Measurements from ENCODE around the gene ALG2. TPM values are rescaled to one million over a fixed set of nuclear protein-coding genes. Genes with fewer than 3 reads are reported as not detected.

Gene ALG2
- total and polyA plus RNA-seq, 2 of the 4 experiments (the other 2 are of a cell fraction) = 36.4 to 38.4 TPM

DNA sequence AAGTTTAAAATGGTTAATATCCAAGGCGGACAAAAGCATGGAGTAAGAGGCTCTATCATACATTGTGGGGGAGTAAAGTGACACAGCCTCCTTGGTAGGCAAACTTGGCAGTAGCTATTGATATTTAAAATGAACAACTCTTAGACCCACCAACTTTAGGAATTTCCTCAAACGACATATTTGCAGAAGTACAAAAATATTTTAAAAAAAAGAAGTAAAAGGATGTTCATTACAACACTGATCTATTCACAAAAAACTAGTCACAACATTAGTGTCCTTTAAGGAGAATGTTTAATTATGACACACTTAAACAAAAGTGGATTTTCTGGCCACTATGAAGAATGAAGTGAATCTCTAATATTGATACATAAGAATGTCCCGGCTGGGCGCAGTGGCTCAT, 1.7 kb downstream of the ALG2 start:
- H2BK5ac ChIP-seq (ENCODE audit: low read depth, low read length, poor library complexity, severe bottlenecking) = no peak overlapping the region
- H3K4me2 ChIP-seq (ENCODE audit: low read depth, low read length) = peak overlapping the region; percentile 67
- no peak overlapping the region for H3K56ac ChIP-seq (ENCODE audit: extremely low read depth, insufficient read depth, low read length)
- no peak overlapping the region for H4K5ac ChIP-seq (ENCODE audit: low read depth, low read length)
- peaks cover 28 to 72% of the 10 kb centered on the region in 2 experiments for H3K79me1 ChIP-seq (ENCODE audit: low read depth in 1 of 2, low read length in 2 of 2)
- peaks cover 58% of the 10 kb centered on the region for H4K20me1 ChIP-seq (ENCODE audit: insufficient read depth, low read length)
- TF ChIP-seq MAFK (IDR thresholded peaks at IDR 0.05; ENCODE audit: low read depth, low read length) (no peak), MAZ (IDR thresholded peaks at IDR 0.05; ENCODE audit: borderline replicate concordance, low read depth, low read length) (no peak), POLR2A (IDR thresholded peaks at IDR 0.05; ENCODE audit: low read depth, low read length) (no peak), FOS (IDR thresholded peaks at IDR 0.05; ENCODE audit: low read depth, low read length) (no peak), NFE2L2 (IDR thresholded peaks at IDR 0.05; ENCODE audit: low read depth, low read length) (no peak), CHD1 (IDR thresholded peaks at IDR 0.05; ENCODE audit: low read depth, low read length) (no peak), SMC3 (IDR thresholded peaks at IDR 0.05; ENCODE audit: low read depth, low read length) (no peak), RAD21 (IDR thresholded peaks at IDR 0.05; ENCODE audit: low read length) (no peak), RCOR1 (IDR thresholded peaks at IDR 0.05; ENCODE audit: insufficient replicate concordance, low read length) (no peak), BHLHE40 (IDR thresholded peaks at IDR 0.05; ENCODE audit: low read depth, low read length) (no peak), MXI1 (IDR thresholded peaks at IDR 0.05; ENCODE audit: borderline replicate concordance, low read depth, low read length) (no peak), RFX5 (IDR thresholded peaks at IDR 0.05; ENCODE audit: low read depth, low read length) (no peak)
- TF ChIP-seq, protein P1, sequence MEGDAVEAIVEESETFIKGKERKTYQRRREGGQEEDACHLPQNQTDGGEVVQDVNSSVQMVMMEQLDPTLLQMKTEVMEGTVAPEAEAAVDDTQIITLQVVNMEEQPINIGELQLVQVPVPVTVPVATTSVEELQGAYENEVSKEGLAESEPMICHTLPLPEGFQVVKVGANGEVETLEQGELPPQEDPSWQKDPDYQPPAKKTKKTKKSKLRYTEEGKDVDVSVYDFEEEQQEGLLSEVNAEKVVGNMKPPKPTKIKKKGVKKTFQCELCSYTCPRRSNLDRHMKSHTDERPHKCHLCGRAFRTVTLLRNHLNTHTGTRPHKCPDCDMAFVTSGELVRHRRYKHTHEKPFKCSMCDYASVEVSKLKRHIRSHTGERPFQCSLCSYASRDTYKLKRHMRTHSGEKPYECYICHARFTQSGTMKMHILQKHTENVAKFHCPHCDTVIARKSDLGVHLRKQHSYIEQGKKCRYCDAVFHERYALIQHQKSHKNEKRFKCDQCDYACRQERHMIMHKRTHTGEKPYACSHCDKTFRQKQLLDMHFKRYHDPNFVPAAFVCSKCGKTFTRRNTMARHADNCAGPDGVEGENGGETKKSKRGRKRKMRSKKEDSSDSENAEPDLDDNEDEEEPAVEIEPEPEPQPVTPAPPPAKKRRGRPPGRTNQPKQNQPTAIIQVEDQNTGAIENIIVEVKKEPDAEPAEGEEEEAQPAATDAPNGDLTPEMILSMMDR (conservative IDR thresholded peaks at IDR 0.05; ENCODE audit: low read depth, low read length) = no peak
- TF ChIP-seq, protein P2, sequence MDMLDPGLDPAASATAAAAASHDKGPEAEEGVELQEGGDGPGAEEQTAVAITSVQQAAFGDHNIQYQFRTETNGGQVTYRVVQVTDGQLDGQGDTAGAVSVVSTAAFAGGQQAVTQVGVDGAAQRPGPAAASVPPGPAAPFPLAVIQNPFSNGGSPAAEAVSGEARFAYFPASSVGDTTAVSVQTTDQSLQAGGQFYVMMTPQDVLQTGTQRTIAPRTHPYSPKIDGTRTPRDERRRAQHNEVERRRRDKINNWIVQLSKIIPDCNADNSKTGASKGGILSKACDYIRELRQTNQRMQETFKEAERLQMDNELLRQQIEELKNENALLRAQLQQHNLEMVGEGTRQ (IDR thresholded peaks at IDR 0.05; ENCODE audit: low read depth, low read length) = no peak
- TF ChIP-seq, protein P3, sequence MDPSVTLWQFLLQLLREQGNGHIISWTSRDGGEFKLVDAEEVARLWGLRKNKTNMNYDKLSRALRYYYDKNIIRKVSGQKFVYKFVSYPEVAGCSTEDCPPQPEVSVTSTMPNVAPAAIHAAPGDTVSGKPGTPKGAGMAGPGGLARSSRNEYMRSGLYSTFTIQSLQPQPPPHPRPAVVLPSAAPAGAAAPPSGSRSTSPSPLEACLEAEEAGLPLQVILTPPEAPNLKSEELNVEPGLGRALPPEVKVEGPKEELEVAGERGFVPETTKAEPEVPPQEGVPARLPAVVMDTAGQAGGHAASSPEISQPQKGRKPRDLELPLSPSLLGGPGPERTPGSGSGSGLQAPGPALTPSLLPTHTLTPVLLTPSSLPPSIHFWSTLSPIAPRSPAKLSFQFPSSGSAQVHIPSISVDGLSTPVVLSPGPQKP (IDR thresholded peaks at IDR 0.05; ENCODE audit: borderline replicate concordance, low read depth, low read length) = no peak
- H3K18ac ChIP-seq (ENCODE audit: low read depth, low read length) = no peak overlapping the region
- BruUV-seq (replicated peaks) = TSS peak; percentile 40
- H3K4ac ChIP-seq (ENCODE audit: low read depth, low read length) = no peak overlapping the region
- no peak overlapping the region for H3K23ac ChIP-seq (ENCODE audit: low read depth, low read length)
- H3K9ac ChIP-seq (ENCODE audit: low read depth, low read length) = no peak overlapping the region
- dilution Hi-C loops (cut with HindIII; ENCODE audit: low sequenced_read_pairs, unreplicated experiment) (no loop called here), in situ Hi-C loops (cut with MboI; ENCODE audit: low sequenced_read_pairs) (no loop called here), intact Hi-C loops (cut with micrococcal nuclease) (loop anchor here (10.0 kb wide), 1 partner anchor 55 kb away; no protein-coding TSS in a partner anchor)
- no peak overlapping the region for H4K91ac ChIP-seq (ENCODE audit: insufficient read depth, low read depth, low read length)
- no peak overlapping the region for H2BK15ac ChIP-seq (ENCODE audit: low read depth, low read length)
- ATAC-seq (ENCODE audit: low read depth) (no peak), DNase-seq (peak; percentile 10)
- peaks cover 3% of the 10 kb centered on the region; the same call in 1 of the 2 replicates for H3K9me1 ChIP-seq (ENCODE audit: insufficient read depth, low read length)
- WGBS, 2 experiments (ENCODE audit: extremely low coverage in 2 of 2, insufficient read length in 1 of 2) = no CpG with 5 or more reads among the region's 4 CpGs
- H2BK120ac ChIP-seq (ENCODE audit: low read depth, low read length) = no peak overlapping the region
- H3K27ac ChIP-seq (ENCODE audit: insufficient read depth, low read length) = no peak overlapping the region
- ChIA-PET POLR2A (ENCODE audit: unreplicated experiment) (no interaction called here), CTCF (interaction anchor here (0.6 to 0.9 kb wide), 3 partner anchors 35 to 942 kb away, joined by 3 to 4 read pairs (median 3); no protein-coding TSS in a partner anchor)
- H2BK20ac ChIP-seq (ENCODE audit: low read depth, low read length) = no peak overlapping the region
- no peak overlapping the region for H4K8ac ChIP-seq (ENCODE audit: low read depth in 2 of 2, low read length in 2 of 2)
- no peak overlapping the region for H3K14ac ChIP-seq (replicated peaks; ENCODE audit: low read depth, low read length)
- no peak overlapping the region for H2AFZ ChIP-seq (replicated peaks; ENCODE audit: low read length, poor library complexity)
- peaks cover 15% of the 10 kb centered on the region for H3K36me3 ChIP-seq (ENCODE audit: control insufficient read depth, insufficient read depth, low read length)
- H3K4me3 ChIP-seq (ENCODE audit: insufficient read depth, low read depth, low read length) = no peak overlapping the region
- H3K4me1 ChIP-seq (ENCODE audit: control insufficient read depth, insufficient read depth, low read length) = no peaks in the 10 kb centered on the region; the same call in none of the 2 replicates
- no peaks in the 10 kb centered on the region for H3K27me3 ChIP-seq (ENCODE audit: control insufficient read depth, insufficient read depth, low read length)
- no peak overlapping the region for H2AK5ac ChIP-seq (ENCODE audit: low read depth, low read length)
- no peaks in the 10 kb centered on the region for H3K9me3 ChIP-seq (ENCODE audit: control insufficient read depth, insufficient read depth, low read length)
- H2AK9ac ChIP-seq (replicated peaks; ENCODE audit: low read depth, low read length, poor library complexity) = no peak overlapping the region
